ENCODE results near the gene CNTNAP2.

The CNTNAP2 gene

GRCh38 chr7:148337246-148337965 is 2220.8 kb downstream of the CNTNAP2 start:
- no peak for DNase-seq

GRCh38 chr7:148337995-148338747 is 2221.6 kb downstream of the CNTNAP2 start:
- no peak for DNase-seq

GRCh38 chr7:148340438-148341280 is 2224.1 kb downstream of the CNTNAP2 start:
- DNase-seq, result no peak

- no peak for DNase-seq
Observed at GRCh38 chr7:148344406-148344805, 2227.8 kb downstream of the CNTNAP2 start.

- DNase-seq, result no peak
Observed at GRCh38 chr7:148347981-148348380, 2231.4 kb downstream of the CNTNAP2 start.

GRCh38 chr7:148348466-148348865 is 2231.9 kb downstream of the CNTNAP2 start:
- DNase-seq, result no peak

GRCh38 chr7:148356303-148356702 is 2239.7 kb downstream of the CNTNAP2 start:
- no peak for DNase-seq

- no peak for DNase-seq
Observed at GRCh38 chr7:148362541-148362940, 2245.9 kb downstream of the CNTNAP2 start.

GRCh38 chr7:148367731-148368475 is 2251.3 kb downstream of the CNTNAP2 start:
- no peak for DNase-seq

- no peak for DNase-seq
Observed at GRCh38 chr7:148368562-148368961, 2252.0 kb downstream of the CNTNAP2 start.

- no peak for DNase-seq
Observed at GRCh38 chr7:148371280-148371937, 2254.8 kb downstream of the CNTNAP2 start.

GRCh38 chr7:148374396-148375259 is 2258.0 kb downstream of the CNTNAP2 start:
- DNase-seq, result no peak

GRCh38 chr7:148379677-148380076 is 2263.1 kb downstream of the CNTNAP2 start:
- no peak for DNase-seq

- no peak for DNase-seq
Observed at GRCh38 chr7:148380596-148381419, 2264.2 kb downstream of the CNTNAP2 start.

GRCh38 chr7:148382596-148382995 is 2266.0 kb downstream of the CNTNAP2 start:
- DNase-seq, result no peak

GRCh38 chr7:148383651-148384050 is 2267.1 kb downstream of the CNTNAP2 start:
- no peak for DNase-seq

GRCh38 chr7:148385009-148385682 is 2268.5 kb downstream of the CNTNAP2 start:
- DNase-seq, result no peak

- DNase-seq, result no peak
Observed at GRCh38 chr7:148390381-148390780, 2273.8 kb downstream of the CNTNAP2 start.

GRCh38 chr7:148391591-148391990 is 2275.0 kb downstream of the CNTNAP2 start:
- no peak for DNase-seq

- no peak for DNase-seq
Observed at GRCh38 chr7:148394582-148394981, 2278.0 kb downstream of the CNTNAP2 start.

Measured in NCI-H526 treated with DMSO at 0.1 percent for 48 hours (cell line).